MM.1S (cell line): ENCODE measurements around the gene CDKN2D.

ENCODE experiments used
- DNase-seq: peaks from one replicate; pipeline ENCODE4 v3.0.0-alpha.2; 2015
- H2AFZ ChIP-seq: fragments of 300-600 bp; sonication (generic); 2 replicates; pipeline ENCODE4 v1.6.0; 2016; ENCODE audit warnings: antibody characterized with exemption, low read length
- H3F3A ChIP-seq: fragments of 300-600 bp; sonication (generic); 2 replicates; pipeline ENCODE4 v1.6.1; 2016; ENCODE audit warnings: mild to moderate bottlenecking, antibody characterized with exemption, low read length, moderate library complexity, mixed read lengths; ENCODE audit not compliant: insufficient read depth
- H3K27ac ChIP-seq: fragments of 300-600 bp; sonication (generic); 2 replicates; pipeline ENCODE4 v1.5.1; 2016; ENCODE audit warnings: mild to moderate bottlenecking, low read length
- H3K27me3 ChIP-seq: fragments of 300-600 bp; sonication (generic); replicated peaks from 2 replicates; pipeline ENCODE4 v1.6.0; 2016; ENCODE audit warnings: low read length; ENCODE audit not compliant: insufficient read depth
- H3K36me3 ChIP-seq: fragments of 300-600 bp; sonication (generic); replicated peaks from 2 replicates; pipeline ENCODE4 v1.6.1; 2016; ENCODE audit warnings: mild to moderate bottlenecking, low read length, mixed read lengths; ENCODE audit not compliant: insufficient read depth
- H3K4me1 ChIP-seq: fragments of 300-600 bp; sonication (generic); 2 replicates; pipeline ENCODE4 v1.6.1; 2016; ENCODE audit warnings: low read length, mixed read lengths
- H3K4me2 ChIP-seq: fragments of 300-600 bp; sonication (generic); 2 replicates; pipeline ENCODE4 v1.6.0; 2016; ENCODE audit warnings: low read depth, low read length
- H3K4me3 ChIP-seq: fragments of 300-600 bp; sonication (generic); 2 replicates; pipeline ENCODE4 v1.5.1; 2016; ENCODE audit warnings: low read length, mixed read lengths
- H3K79me2 ChIP-seq: fragments of 300-600 bp; sonication (generic); 2 replicates; pipeline ENCODE4 v1.6.1; 2016; ENCODE audit warnings: mixed run types, low read length, mixed read lengths
- H3K9ac ChIP-seq: fragments of 300-600 bp; sonication (generic); 2 replicates; pipeline ENCODE4 v1.6.1; 2016; ENCODE audit warnings: low read length, mixed read lengths
- H3K9me2 ChIP-seq: fragments of 300-600 bp; sonication (generic); replicated peaks from 2 replicates; pipeline ENCODE4 v1.6.1; 2016; ENCODE audit warnings: mild to moderate bottlenecking, low read length, mixed read lengths; ENCODE audit not compliant: insufficient read depth
- H3K9me3 ChIP-seq: fragments of 300-600 bp; sonication (generic); replicated peaks from 2 replicates; pipeline ENCODE4 v1.6.1; 2016; ENCODE audit warnings: mild to moderate bottlenecking, low read length, mixed read lengths; ENCODE audit not compliant: insufficient read depth
- H4K20me1 ChIP-seq: fragments of 300-600 bp; sonication (generic); 2 replicates; pipeline ENCODE4 v1.6.1; 2016; ENCODE audit warnings: mild to moderate bottlenecking, low read length, moderate library complexity, mixed read lengths; ENCODE audit not compliant: insufficient read depth
- CTCF ChIP-seq: fragments of 300-600 bp; sonication (generic); IDR thresholded peaks from 2 replicates; pipeline ENCODE4 v1.5.1; 2016; ENCODE audit warnings: antibody characterized with exemption, low read length, mixed read lengths
- EZH2 ChIP-seq: fragments of 300-600 bp; sonication (generic); optimal IDR thresholded peaks from 2 replicates; pipeline ENCODE3; 2017; ENCODE audit warnings: low read depth, mild to moderate bottlenecking, antibody characterized with exemption, low read length, mixed read lengths
- EZH2phosphoT487 ChIP-seq: fragments of 300-600 bp; sonication (generic); IDR thresholded peaks from 2 replicates; pipeline ENCODE4 v1.6.1; 2018; ENCODE audit warnings: antibody characterized with exemption, low read length

Gene CDKN2D

GRCh38 chr19:10546817-10547216 is 22.0 kb downstream of the CDKN2D start:
- TF ChIP-seq EZH2 (no peak), EZH2phosphoT487 (no peak), CTCF (no peak)
- Histone ChIP-seq H2AFZ (no peak overlapping the region), H3K4me2 (no peak overlapping the region), H3K9me3 (no peaks in the 10 kb centered on the region), H3K79me2 (peaks cover 36% of the 10 kb centered on the region), H3F3A (no peaks in the 10 kb centered on the region), H3K9ac (no peak overlapping the region), H3K4me1 (peaks cover 10% of the 10 kb centered on the region), H3K4me3 (no peak overlapping the region), H3K27ac (no peak overlapping the region), H3K36me3 (no peaks in the 10 kb centered on the region), H4K20me1 (no peaks in the 10 kb centered on the region), H3K27me3 (no peaks in the 10 kb centered on the region), H3K9me2 (no peaks in the 10 kb centered on the region)
- DNase-seq: no peak

- Histone ChIP-seq H3K27ac (no peak overlapping the region), H4K20me1 (no peaks in the 10 kb centered on the region)
- TF ChIP-seq CTCF: no peak
- no peak for TF ChIP-seq EZH2phosphoT487
- TF ChIP-seq EZH2: no peak
These were observed 24.0 kb downstream of the CDKN2D start for GRCh38 chr19:10544753-10545251.

GRCh38 chr19:10544242-10544752 is 24.5 kb downstream of the CDKN2D start:
- Histone ChIP-seq H3K4me1 (peaks cover 10% of the 10 kb centered on the region), H2AFZ (peak overlapping the region; percentile 77), H3K4me2 (peak overlapping the region; percentile 95), H3K4me3 (peak overlapping the region; percentile 97), H3K36me3 (no peaks in the 10 kb centered on the region), H4K20me1 (no peaks in the 10 kb centered on the region), H3K9ac (peak overlapping the region; percentile 95), H3F3A (no peaks in the 10 kb centered on the region), H3K79me2 (peaks cover 36% of the 10 kb centered on the region), H3K27ac (peak overlapping the region; percentile 56; the same call in 1 of the 2 replicates), H3K9me2 (no peaks in the 10 kb centered on the region), H3K27me3 (peaks cover 5% of the 10 kb centered on the region), H3K9me3 (no peaks in the 10 kb centered on the region)
- TF ChIP-seq EZH2: no peak
- no peak for TF ChIP-seq EZH2phosphoT487
- DNase-seq: peak; percentile 17

More at GRCh38 chr19:10544753-10545251, 24.0 kb downstream of the CDKN2D start:
- Histone ChIP-seq H3F3A (no peaks in the 10 kb centered on the region), H3K9me2 (no peaks in the 10 kb centered on the region), H3K4me1 (peaks cover 10% of the 10 kb centered on the region), H2AFZ (no peak overlapping the region), H3K4me2 (peak overlapping the region; percentile 95), H3K36me3 (no peaks in the 10 kb centered on the region), H3K9ac (peak overlapping the region; percentile 95), H3K4me3 (peak overlapping the region; percentile 97), H3K27me3 (peaks cover 3% of the 10 kb centered on the region; the same call in 1 of the 2 replicates), H3K79me2 (peaks cover 36% of the 10 kb centered on the region), H3K9me3 (no peaks in the 10 kb centered on the region)
- DNase-seq: no peak
